Measurements from ENCODE around the gene PSMD1.

- TF ChIP-seq CTCF (conservative IDR thresholded peaks at IDR 0.05 in 1 of 2, IDR thresholded peaks at IDR 0.05 in 1 of 2; ENCODE audit: extremely low read depth in 1 of 2, insufficient read depth in 1 of 2, low read depth in 1 of 2, low read length in 2 of 2) (no peak), EZH2 (IDR thresholded peaks at IDR 0.05; ENCODE audit: borderline replicate concordance, low read length) (no peak)
Observed at GRCh38 chr2:231065966-231066365, 9.3 kb downstream of the PSMD1 start.
